Left kidney (tissue), 2 donors: ENCODE data around the gene EPHA8. TPM values are rescaled to one million over a fixed set of nuclear protein-coding genes. Genes with fewer than 3 reads are reported as not detected.

Experiments used
- DNase-seq: peaks from one replicate; pipeline ENCODE4 v3.0.0-alpha.2; 2013
- polyA plus RNA-seq: library from polyadenylated mRNA; unstranded; fragments of 120-200 nt; gene quantifications from one replicate; pipeline ENCODE4 v1.2.1, GENCODE V29; 2013; ENCODE audit not compliant: insufficient read length

Gene EPHA8
- polyA plus RNA-seq, 1 donor: 1.3 TPM

DNA sequence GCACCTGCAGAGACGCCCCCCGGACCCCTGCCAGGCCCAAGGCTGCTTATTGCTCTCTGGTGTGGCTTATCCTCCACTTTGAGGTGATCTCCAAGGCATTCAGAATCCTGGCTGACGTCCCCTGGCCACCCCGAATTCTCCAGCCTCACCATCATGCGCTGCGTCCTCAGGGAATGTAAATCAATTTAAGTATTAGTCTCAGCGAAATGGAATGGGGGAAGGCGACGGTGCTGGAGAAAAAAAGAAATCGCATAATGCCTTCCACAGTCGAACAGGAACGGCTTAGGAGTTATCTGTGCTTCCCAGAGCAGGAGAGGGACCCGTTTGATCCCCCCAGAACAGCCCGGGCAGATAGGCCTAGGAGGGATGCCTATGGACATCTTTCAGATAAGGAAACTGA is 2.9 kb downstream of the EPHA8 start:
- DNase-seq: no peak

DNA sequence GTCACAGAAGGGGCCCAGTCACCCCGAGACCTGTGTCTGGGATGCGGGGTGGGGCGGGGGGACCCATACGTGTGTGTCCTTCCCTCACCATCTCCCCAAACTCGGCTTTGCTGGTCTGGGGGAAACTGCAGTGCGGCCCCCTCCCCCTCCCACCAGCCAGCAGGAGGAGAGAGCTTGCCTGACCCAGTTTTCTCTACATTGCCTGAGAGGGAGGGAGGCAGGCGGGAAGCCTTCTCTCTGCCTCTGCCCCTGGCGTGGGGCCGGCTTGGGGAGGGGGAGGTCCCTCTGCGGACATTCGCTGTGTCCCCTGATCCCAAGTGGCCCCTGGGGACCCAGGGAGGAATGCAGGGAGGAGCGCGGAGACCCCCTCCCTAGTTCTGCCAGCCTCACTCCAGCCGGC is 3.9 kb downstream of the EPHA8 start:
- no peak for DNase-seq

DNA sequence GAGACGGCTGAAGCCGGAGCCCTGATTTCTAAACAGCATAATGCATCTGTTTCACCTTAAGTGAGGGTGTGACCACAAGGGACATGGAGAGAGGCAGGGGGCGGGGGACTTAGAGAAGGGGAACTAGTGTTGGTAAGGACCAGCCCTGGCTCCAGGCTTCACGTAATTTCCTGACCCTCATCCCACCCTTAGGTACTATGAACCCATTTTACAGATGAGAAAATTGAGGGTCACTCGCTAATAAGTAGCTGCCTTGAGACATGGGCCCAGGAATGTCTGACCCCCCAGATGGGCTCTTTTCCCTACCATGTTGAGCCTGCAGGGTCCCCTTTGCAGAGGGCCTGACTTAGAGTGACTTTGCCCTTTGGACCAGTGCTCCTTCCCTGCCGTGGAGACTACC is 4.7 kb downstream of the EPHA8 start:
- no peak for DNase-seq

DNA sequence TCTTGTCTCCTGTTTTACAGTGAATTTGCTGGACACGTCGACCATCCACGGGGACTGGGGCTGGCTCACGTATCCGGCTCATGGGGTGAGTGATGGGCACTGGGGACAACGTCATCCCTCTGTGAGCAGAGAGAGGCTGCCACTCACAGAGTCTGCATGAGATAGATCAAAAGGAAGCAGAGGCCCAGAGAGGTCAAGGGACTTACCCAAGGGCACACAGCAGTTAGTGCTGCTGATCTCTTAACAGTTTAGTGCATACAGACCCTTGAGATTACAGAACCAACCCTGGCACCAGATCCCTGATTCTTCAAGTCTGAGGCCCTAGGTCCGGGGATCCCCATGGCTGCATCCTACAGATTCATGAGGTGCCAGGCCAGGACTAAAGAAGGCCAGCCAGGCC is 6.0 kb downstream of the EPHA8 start:
- DNase-seq: no peak

DNA sequence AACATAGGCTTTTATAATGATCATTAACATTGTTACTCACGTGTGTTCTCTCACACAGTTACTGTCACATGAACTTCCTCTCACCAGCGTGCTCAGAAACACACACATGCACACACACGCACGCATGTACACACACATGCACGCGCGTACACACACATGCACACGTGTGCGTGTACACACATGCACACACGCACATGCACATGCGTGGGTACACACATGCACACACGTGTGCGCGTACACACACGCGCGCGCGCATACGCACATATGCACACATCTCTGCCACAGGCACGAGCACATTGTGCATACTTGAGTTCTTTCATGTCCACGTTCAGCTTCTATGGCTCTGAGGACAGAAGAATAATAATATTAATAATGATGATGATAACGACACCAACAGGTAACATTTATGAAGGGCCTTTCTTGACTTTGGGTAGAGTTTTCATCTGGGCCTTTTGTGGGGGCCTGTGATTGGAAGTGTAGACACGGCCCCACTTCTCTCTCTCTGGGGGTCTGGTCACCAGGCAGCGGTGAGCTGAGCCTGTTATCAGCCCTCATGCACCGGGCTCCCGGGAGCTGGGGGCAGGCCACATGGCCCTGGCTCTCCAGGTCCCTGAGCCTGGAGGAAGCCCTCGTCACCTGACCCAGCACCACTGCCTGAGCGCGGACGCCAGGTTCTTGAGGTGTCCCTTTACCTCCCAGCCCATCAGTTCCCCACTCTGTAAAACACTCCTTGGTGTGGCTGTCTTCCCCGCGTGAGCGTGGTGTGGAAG is 7.0 kb downstream of the EPHA8 start:
- no peak for DNase-seq

DNA sequence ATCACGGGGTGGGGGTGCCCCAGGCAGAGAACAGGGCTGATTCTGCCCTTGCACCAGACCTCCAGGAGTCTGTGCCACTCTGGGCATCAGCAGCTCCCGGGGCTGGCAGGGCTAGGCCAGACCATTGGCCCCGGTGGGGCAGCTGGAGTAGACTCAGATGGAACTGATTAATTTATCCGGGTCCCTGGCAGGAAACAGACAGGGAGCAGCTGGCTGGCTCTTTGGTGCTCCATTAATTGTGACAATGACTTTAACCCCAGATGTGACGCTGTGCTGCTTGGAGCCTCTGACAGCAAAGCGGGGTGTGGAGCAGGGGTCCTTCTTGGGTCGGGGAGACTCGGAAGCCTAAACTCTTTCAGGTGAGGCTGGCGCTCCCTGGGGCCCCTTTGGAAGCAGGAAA is 9.5 kb downstream of the EPHA8 start:
- no peak for DNase-seq

DNA sequence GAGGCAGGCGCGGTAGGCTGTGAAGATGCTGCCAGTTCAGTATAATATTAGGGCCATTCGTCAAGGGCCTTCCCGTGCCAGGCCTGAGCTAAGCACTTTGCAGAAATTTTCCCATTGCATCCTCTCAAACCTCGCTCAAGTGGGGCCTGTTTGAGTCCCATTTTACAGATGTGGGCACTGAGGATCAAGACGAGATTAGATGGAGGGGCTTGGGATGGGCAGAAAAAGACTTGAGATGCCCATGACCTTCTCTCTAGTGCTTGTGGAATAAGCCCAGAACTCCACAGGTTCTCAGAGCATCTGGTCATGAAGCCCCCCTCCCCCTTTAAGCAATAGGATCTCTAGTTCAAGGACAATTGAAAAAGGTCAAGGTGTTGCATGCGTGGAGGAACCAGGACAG is 9.9 kb downstream of the EPHA8 start:
- DNase-seq: no peak

DNA sequence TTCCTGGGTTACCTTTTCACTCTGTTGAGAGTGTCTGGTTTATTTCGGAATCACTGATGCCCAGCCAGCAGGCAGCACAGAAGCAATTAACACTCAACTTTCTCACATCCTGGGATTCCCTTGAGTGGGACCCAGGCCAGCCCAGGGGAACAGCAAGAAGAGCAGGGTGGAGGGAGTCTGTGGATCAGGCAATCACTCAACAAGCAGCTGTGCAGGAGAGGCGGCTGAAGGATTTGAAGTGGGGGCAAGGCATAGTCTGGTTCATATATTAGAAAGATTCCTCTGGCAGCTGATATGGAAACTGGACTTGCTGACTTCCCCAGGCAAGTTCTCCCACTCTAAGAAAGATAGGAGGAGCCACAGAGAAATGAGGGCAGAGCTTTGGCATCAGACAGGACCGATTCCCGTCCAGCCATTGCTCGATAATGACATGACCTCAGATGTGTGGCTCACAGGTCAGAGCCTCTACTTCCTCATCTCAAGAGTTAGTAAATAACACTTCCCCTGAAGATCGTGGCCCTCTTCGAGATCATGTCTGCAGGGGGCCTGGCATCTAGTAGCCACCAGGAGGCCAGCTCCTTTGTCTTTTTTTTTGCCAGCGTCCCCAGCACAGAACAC is 12.4 kb downstream of the EPHA8 start:
- no peak for DNase-seq

DNA sequence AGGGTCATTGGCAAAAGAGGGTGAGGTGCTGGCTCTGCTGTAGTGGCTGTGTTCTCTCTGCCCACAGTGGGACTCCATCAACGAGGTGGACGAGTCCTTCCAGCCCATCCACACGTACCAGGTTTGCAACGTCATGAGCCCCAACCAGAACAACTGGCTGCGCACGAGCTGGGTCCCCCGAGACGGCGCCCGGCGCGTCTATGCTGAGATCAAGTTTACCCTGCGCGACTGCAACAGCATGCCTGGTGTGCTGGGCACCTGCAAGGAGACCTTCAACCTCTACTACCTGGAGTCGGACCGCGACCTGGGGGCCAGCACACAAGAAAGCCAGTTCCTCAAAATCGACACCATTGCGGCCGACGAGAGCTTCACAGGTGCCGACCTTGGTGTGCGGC is 12.9 kb downstream of the EPHA8 start:
- DNase-seq: no peak

DNA sequence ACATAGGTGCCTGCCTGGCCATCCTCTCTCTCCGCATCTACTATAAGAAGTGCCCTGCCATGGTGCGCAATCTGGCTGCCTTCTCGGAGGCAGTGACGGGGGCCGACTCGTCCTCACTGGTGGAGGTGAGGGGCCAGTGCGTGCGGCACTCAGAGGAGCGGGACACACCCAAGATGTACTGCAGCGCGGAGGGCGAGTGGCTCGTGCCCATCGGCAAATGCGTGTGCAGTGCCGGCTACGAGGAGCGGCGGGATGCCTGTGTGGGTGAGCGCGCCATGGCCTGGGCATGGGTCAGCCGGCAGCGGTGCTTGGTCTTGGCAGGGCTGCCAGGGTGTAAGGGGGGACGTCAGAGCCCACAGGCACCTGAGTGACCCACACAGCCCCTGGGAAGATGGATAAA is 13.3 kb downstream of the EPHA8 start:
- no peak for DNase-seq

DNA sequence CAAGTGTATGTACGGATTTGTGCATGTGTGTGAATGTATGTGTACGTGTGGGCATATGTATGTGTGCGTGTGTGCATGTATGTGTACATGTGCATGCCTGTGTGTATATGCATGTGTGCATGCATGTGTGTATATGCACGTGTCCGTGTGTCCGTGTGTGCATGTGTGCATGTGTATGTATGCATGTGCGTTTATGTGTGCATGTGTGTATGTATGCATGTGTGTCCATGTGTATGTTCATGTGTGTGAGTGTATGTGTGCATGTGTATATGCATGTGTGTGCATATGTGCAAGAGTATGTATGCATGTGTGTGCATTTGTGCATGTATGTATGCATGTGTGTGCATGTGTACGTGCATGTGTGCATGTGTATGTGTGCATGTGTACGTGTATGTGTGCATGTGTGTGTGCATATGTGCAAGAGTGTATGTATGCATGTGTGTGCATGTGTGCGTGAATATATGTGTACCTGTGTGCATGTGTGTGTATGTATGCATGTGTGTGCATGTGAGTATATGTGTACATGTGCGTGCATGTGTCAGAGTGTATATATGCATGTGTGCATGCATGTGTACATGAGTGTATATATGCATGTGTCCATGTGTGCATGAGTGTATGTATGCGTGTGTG is 15.6 kb downstream of the EPHA8 start:
- DNase-seq: no peak

DNA sequence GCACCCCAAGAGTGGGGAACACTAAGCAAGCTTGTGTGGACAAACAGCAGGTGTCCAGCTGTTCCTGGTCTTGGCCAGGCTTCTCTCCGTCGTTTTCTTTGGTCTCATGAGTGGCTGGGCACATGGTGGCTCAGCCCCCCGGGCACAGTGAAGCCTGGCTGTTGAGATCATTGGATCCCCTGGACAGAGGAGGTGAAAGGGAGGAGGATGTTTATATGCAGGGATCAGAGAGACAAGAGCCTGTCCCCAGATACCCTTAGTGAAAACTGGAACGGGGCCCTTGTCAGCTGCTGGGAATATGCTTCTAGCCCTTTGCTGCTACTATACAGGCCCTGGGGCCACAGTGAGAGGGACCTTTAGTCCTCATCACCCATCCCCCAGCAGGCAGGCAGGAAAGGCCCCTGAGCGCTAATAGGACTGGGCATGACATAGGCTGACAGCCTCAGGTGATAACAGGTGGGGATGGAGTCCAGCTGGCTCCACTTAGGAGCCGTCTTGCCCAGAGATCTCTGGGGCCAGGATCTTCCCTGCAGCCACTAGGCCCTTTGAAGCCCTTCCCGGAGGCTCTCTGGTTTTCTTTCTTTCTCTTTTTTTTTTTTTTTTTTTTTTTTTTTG is 16.4 kb downstream of the EPHA8 start:
- no peak for DNase-seq

DNA sequence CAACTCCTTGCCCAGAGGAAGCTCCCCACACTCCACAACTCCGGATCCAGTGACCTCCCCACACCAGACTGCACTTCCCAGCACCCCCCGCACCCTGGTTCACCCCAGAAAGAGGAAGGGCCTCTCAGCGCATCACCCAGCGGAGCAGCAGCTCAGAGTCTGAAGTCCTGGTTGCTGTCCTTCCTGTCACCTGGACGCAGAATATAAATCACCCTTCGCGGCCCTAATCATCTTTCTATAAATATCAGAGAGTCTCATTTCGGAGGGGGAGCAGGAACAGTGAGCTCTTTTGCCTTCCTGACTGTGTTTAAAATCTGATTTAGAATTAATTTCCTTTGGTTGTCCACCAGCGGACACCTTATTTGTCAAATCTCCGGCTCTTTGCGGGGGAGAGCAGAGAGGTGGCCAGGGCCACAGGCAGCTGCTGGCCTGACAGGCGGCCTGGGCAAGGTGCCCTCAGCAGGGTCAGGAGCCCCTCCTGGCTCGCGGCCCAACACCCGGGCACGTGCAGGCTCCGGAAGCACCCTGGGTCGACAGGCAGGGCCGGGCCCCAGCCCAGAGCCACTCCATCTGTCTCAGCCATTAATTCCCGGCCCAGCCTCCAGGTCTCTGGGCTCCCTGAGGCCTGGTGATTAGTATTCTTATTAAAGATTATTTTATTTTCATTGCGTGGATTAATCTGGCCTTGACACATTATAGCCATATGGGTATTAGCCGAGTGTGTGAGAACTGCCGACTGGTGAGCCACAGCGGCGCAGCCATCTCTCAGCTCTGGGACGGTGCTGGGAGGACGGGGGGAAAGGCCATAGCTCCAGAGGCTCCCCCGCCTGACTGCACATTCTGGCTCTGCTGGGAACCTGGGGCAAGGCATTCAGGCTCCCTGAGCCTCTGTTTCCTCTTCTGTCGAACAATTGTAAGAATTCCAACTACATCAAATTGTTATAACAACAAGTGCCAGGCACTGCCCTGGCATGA is 19.7 kb downstream of the EPHA8 start:
- no peak for DNase-seq

DNA sequence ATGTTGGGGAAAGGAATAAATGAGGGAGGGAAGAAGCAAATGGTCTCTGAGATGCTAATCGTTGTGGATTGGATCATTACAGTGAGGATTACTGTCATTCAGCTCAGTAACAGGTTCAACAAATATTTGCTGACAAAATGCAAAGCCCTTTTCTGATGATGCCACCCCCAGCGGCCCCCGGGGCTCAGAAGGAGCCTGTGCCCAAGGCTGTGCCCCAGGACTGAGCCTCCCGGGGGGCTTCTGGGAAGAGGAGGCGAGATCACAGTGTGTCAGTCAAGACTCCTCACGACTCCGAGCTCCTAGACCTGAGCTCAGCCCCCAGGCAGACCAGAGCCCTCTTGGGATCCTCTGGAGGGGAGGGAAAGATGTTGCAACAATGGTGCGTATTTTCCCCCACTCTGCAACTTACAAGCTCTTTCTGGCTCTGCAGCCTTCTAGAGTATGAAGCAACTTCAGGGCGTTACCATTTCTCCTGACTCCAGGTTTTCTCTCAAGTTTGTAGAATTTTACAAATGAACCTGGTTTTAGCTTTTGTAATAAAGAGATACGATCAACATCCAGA is 20.8 kb downstream of the EPHA8 start:
- DNase-seq: no peak

DNA sequence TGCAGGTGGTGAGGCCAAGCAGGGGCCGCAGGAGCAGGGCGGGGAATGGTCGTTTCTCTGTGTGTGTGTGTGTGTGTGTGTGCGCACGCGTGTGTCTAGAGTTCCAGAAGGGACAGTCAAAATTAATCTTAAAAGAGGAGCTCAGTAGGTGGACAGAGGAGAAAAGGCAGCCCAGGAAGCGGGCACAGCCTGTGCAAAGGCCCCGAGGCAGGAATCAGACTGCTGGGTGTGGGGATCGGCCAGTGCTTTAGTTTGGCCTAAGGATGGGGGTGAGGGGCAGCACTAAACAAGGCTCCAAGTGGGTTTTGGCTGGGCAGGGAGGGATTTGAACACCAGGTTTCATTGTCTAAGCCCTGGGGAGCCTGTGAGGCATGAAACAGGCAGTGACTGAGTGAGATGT is 21.7 kb downstream of the EPHA8 start:
- no peak for DNase-seq

DNA sequence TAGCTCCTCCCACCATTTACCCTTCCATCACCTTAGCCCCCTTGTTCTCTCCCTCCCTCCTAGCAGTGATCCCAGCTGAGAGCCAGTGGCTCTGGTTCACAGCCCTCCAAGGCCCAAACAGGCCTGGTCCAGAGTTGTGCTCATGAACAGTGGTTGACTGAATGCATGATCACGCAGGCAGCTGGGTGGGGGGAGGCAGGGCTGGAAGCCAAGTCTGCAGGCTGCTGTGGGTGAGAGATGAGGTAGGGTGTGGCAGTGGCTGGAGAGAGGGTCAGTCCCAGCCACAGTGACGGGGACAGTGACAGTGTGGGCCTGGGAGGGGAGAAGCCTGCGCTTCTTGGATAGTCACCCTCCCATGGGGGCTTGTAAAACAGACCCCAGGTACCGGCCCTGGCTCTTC is 22.2 kb downstream of the EPHA8 start:
- no peak for DNase-seq

DNA sequence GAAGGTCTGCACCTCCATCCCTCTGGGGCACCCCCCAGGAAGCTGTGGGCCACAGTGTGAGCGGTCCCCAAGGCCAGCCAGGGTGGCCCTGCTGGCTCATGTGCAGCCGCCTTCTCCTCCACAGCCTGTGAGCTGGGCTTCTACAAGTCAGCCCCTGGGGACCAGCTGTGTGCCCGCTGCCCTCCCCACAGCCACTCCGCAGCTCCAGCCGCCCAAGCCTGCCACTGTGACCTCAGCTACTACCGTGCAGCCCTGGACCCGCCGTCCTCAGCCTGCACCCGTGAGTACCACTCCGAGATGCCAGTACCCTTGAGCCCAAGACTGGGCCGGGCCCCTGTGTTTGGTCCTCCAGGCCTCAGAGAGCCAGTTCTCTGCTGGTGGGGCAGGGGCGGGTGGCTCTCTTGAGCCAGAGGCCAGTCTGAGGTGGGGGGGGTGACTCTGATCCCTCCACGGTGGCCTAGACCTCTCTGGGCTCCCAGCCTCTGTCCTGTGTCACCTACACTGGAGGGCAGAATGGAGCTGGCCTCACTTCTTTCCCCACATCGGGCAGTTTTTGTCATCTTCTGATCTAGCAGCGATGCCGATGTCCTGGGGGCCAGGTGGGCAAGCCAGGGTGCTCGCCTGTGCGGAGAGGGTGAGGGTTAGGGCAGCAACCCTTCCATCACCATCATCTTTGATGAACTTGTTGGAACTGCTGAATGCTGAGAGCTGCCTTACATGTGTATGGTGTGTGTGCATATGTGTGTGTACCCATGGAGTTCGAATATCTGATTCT is 23.3 kb downstream of the EPHA8 start:
- no peak for DNase-seq

DNA sequence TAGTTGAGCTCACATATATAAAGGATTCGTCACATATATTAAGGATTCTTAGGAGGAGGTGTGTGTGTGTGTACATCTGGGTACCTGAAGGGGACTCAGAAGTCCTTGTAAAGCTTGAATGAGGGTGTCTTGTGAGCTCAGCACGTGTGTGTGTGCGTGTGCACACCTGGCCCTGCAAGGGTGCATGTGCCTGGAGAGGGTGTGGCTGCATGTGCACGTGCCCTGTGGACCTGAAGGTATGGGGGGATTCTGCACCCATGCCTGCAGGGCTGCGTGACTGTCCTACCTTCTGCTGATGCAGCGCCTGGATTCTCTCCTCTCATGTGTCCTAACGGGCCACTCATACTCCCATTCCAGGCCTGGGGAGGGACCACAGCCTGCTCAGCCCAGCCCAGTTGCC is 24.0 kb downstream of the EPHA8 start:
- DNase-seq: no peak

DNA sequence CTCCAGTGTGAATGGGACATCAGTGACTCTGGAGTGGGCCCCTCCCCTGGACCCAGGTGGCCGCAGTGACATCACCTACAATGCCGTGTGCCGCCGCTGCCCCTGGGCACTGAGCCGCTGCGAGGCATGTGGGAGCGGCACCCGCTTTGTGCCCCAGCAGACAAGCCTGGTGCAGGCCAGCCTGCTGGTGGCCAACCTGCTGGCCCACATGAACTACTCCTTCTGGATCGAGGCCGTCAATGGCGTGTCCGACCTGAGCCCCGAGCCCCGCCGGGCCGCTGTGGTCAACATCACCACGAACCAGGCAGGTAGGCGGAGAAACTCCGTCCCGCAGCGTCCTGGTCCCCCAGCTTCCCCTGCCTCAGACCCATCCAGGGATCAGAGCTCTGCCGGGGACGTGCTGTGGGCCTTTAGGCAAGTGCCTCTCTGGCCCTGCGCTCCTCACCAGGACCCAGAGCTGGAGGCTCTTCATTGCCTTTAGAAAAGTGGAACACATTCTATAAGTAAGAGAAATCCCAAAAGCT is 25.7 kb downstream of the EPHA8 start:
- no peak for DNase-seq

DNA sequence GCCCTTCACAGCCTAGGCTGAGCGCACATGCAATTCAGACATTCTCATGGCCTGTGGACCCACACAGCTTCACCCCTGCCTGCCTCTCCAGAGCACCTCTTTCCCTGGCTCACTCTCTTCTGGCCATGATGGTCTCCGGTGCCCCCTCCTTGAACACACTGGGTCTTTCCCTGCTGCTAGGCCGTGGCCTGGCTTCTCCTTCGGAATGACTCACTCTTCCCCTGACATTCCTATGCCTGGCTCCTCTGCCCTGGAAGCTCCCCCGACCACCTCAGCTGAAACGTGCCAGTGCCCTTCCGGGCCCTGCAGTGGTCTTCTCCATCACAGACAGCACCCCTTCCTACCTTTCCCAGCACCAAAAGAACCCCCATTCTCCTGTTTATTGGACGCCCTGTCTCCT is 28.3 kb downstream of the EPHA8 start:
- no peak for DNase-seq

DNA sequence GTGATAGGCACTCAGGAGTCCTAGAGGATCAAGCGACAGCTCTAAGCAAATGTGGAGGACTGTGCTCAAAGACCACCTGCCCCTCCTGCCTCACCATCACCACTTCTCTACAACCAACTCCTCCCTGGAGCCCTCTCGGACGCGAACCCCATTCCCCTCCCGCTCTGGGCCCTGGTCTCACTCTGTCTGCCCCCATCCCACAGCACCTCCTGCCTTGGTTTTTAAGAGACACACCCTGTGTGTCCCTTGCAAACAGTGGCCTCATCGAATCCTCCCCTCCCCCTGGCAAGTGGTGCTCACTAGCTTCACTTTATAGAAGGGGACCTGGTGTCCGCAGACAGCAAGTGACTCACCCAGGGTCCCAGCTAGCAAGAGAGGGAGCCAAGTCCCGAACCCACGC is 28.8 kb downstream of the EPHA8 start:
- DNase-seq: no peak
